C4-2B (cell line): ENCODE data around the gene SCN5A.

Experiments
- H3K27ac ChIP-seq: fragments of 450-650 bp; 2 replicates; pipeline ENCODE4 v1.5.1; 2017
- CTCF ChIP-seq: fragments of 450-650 bp; conservative IDR thresholded peaks from 2 replicates; pipeline ENCODE4 v1.5.1; 2017; ENCODE audit warnings: mild to moderate bottlenecking
- ZFX ChIP-seq: fragments of 450-650 bp; IDR thresholded peaks from 2 replicates; pipeline ENCODE4 v1.6.1; 2017

The SCN5A gene

GRCh38 chr3:38602576-38603250 is 46.8 kb downstream of the SCN5A start:
- no peak for TF ChIP-seq CTCF
- TF ChIP-seq ZFX = no peak
- no peak overlapping the region for H3K27ac ChIP-seq

- no peak for TF ChIP-seq CTCF
- TF ChIP-seq ZFX = no peak
- no peak overlapping the region for H3K27ac ChIP-seq
Observed at GRCh38 chr3:38601956-38602550, 47.4 kb downstream of the SCN5A start.

GRCh38 chr3:38600551-38600950 is 48.9 kb downstream of the SCN5A start:
- no peak overlapping the region for H3K27ac ChIP-seq
- TF ChIP-seq ZFX = no peak
- no peak for TF ChIP-seq CTCF

GRCh38 chr3:38599886-38600285 is 49.6 kb downstream of the SCN5A start:
- TF ChIP-seq CTCF (no peak), ZFX (no peak)
- no peak overlapping the region for H3K27ac ChIP-seq

GRCh38 chr3:38598791-38599190 is 50.7 kb downstream of the SCN5A start:
- H3K27ac ChIP-seq = no peak overlapping the region
- TF ChIP-seq ZFX (no peak), CTCF (no peak)

GRCh38 chr3:38597502-38598060 is 51.9 kb downstream of the SCN5A start:
- no peak overlapping the region for H3K27ac ChIP-seq
- TF ChIP-seq ZFX (no peak), CTCF (no peak)

GRCh38 chr3:38595393-38595792 is 54.1 kb downstream of the SCN5A start:
- TF ChIP-seq ZFX (no peak), CTCF (no peak)
- H3K27ac ChIP-seq = no peak overlapping the region
